ENCODE results near the gene NCAM1. TPM values are rescaled to one million over a fixed set of nuclear protein-coding genes. Genes with fewer than 3 reads are reported as not detected.

NCAM1 gene
- total and polyA plus RNA-seq, 2 of the 13 experiments (the other 11 are each of a cell fraction or from before 2014, with no cell fraction given) = 0.05 TPM; not detected in 1

- no peak for TF ChIP-seq HNF4A (CRISPR knock-in tag; IDR thresholded peaks at IDR 0.05)
- no peak for TF ChIP-seq JUN (CRISPR knock-in tag; IDR thresholded peaks at IDR 0.05)
- no peak for TF ChIP-seq FOSL1 (CRISPR knock-in tag; IDR thresholded peaks at IDR 0.05; ENCODE audit: borderline replicate concordance)
Observed at GRCh38 chr11:113247221-113247620, 286.0 kb downstream of the NCAM1 start (continued).

DNA sequence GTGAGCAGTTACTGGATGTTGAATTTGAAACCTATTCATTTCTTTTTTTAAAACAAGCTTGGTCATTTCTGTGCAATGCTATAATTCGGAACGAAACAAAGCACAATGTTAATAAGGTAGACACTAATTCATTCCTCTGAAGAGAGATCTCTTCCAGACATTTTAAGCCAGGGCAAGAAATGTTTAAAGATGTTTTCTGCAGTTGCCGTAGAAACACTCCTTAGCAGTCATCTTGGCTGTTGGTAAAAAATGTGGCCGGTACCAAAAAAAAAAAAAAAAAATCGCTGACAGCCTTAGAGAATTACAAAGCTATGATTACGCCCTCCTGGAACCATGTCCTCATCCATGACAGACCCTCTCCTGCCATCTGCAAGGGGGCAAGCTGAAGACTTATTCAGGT is 286.7 kb downstream of the NCAM1 start:
- Histone ChIP-seq H3K4me3 (replicated peaks in 1 of 3; ENCODE audit: insufficient read depth in 1 of 3, low read depth in 2 of 3, low read length in 3 of 3) (no peak overlapping the region), H3K9me3 (ENCODE audit: low read length) (no peaks in the 10 kb centered on the region), H3K27me3 (ENCODE audit: control insufficient read depth in 1 of 2, insufficient read depth in 2 of 2, low read length in 2 of 2) (peaks cover 0 to 11% of the 10 kb centered on the region in 2 experiments; a peak in 2 of 5 replicates), H3K27ac (ENCODE audit: extremely low read length, insufficient read depth, low read length) (no peak overlapping the region), H2AFZ (ENCODE audit: low read length) (no peak overlapping the region), H3K36me3 (replicated peaks in 1 of 2; ENCODE audit: control insufficient read depth in 1 of 2, insufficient read depth in 2 of 2, low read length in 2 of 2) (no peaks in the 10 kb centered on the region), H3K4me2 (ENCODE audit: low read depth, low read length) (no peak overlapping the region), H3K4me1 (ENCODE audit: insufficient read depth, low read length) (peaks cover 23% of the 10 kb centered on the region), H4K20me1 (ENCODE audit: insufficient read depth, low read length) (no peaks in the 10 kb centered on the region), H3K9ac (ENCODE audit: insufficient read depth, low read depth, low read length) (no peak overlapping the region), H3K79me2 (ENCODE audit: insufficient read depth, low read length) (no peaks in the 10 kb centered on the region)
- BruUV-seq (replicated peaks) = no TSS peak
- POLR2A ChIA-PET = no interaction called here
- no peak for DNase-seq (ENCODE audit: low spot score)
- CTCF ChIA-PET (ENCODE audit: low intra/inter-chr PET ratio, low total read pairs) = no interaction called here
- FAIRE-seq = no peak
- 34% methylated on average over 6 of the region's 6 CpGs for WGBS (ENCODE audit: low lambda C conversion rate)
- TF ChIP-seq ZNF318 (CRISPR knock-in tag; IDR thresholded peaks at IDR 0.05) (no peak), MBD4 (IDR thresholded peaks at IDR 0.05; ENCODE audit: borderline replicate concordance, low read length) (no peak), ZBTB7B (CRISPR knock-in tag; IDR thresholded peaks at IDR 0.05) (no peak), ZNF329 (CRISPR knock-in tag; IDR thresholded peaks at IDR 0.05; ENCODE audit: low read depth) (no peak), ZNF619 (CRISPR knock-in tag; IDR thresholded peaks at IDR 0.05) (no peak), ATRX (CRISPR knock-in tag; IDR thresholded peaks at IDR 0.05; ENCODE audit: borderline replicate concordance) (no peak), ELF1 (CRISPR knock-in tag; IDR thresholded peaks at IDR 0.05) (no peak), IRX3 (CRISPR knock-in tag; IDR thresholded peaks at IDR 0.05; ENCODE audit: borderline replicate concordance, low read depth) (no peak)
- TF ChIP-seq, protein P1, sequence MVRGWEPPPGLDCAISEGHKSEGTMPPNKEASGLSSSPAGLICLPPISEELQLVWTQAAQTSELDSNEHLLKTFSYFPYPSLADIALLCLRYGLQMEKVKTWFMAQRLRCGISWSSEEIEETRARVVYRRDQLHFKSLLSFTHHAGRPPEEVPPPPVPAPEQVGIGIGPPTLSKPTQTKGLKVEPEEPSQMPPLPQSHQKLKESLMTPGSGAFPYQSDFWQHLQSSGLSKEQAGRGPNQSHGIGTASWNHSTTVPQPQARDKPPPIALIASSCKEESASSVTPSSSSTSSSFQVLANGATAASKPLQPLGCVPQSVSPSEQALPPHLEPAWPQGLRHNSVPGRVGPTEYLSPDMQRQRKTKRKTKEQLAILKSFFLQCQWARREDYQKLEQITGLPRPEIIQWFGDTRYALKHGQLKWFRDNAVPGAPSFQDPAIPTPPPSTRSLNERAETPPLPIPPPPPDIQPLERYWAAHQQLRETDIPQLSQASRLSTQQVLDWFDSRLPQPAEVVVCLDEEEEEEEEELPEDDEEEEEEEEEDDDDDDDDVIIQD (CRISPR knock-in tag; IDR thresholded peaks at IDR 0.05; ENCODE audit: low read depth) = no peak
- TF ChIP-seq, protein P2, sequence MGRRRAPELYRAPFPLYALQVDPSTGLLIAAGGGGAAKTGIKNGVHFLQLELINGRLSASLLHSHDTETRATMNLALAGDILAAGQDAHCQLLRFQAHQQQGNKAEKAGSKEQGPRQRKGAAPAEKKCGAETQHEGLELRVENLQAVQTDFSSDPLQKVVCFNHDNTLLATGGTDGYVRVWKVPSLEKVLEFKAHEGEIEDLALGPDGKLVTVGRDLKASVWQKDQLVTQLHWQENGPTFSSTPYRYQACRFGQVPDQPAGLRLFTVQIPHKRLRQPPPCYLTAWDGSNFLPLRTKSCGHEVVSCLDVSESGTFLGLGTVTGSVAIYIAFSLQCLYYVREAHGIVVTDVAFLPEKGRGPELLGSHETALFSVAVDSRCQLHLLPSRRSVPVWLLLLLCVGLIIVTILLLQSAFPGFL (CRISPR knock-in tag; IDR thresholded peaks at IDR 0.05) = no peak
- intact Hi-C loops (cut with micrococcal nuclease; ENCODE audit: unreplicated experiment) (no loop called here), in situ Hi-C loops (cut with HindIII; ENCODE audit: extremely low pct_ligation_motif_present, low pct_unique_long_range_greater_than_20kb) (no loop called here)
- no peak for ATAC-seq
